ENCODE measurements around the gene USP37. TPM values are rescaled to one million over a fixed set of nuclear protein-coding genes. Genes with fewer than 3 reads are reported as not detected.
A peak's percentile ranks its signal among the peaks of the same experiment; 100 is the strongest.

The USP37 gene
- total and polyA plus RNA-seq, 2 of the 13 experiments (the other 11 are each of a cell fraction or from before 2014, with no cell fraction given) = 6.5 to 30.6 TPM

GRCh38 chr2:218558986-218559385 is 9.2 kb downstream of the USP37 start:
- Histone ChIP-seq H3K27me3 (ENCODE audit: control insufficient read depth in 1 of 2, insufficient read depth in 2 of 2, low read length in 2 of 2) (no peaks in the 10 kb centered on the region), H3K9ac (ENCODE audit: insufficient read depth, low read depth, low read length) (no peak overlapping the region), H3K79me2 (ENCODE audit: insufficient read depth, low read length) (peaks cover 18% of the 10 kb centered on the region), H3K27ac (ENCODE audit: extremely low read length, insufficient read depth, low read length) (no peak overlapping the region), H3K4me2 (ENCODE audit: low read depth, low read length) (no peak overlapping the region), H3K4me3 (replicated peaks in 1 of 3; ENCODE audit: insufficient read depth in 1 of 3, low read depth in 2 of 3, low read length in 3 of 3) (no peak overlapping the region), H3K9me3 (ENCODE audit: low read length) (no peaks in the 10 kb centered on the region), H2AFZ (ENCODE audit: low read length) (no peak overlapping the region), H3K36me3 (replicated peaks in 1 of 2; ENCODE audit: control insufficient read depth in 1 of 2, insufficient read depth in 2 of 2, low read length in 2 of 2) (peaks cover 8 to 71% of the 10 kb centered on the region in 2 experiments), H3K4me1 (ENCODE audit: insufficient read depth, low read length) (peaks cover 15% of the 10 kb centered on the region), H4K20me1 (ENCODE audit: insufficient read depth, low read length) (no peaks in the 10 kb centered on the region; the same call in 1 of the 2 replicates)
- no peak for FAIRE-seq
- in situ Hi-C loops (cut with HindIII; ENCODE audit: extremely low pct_ligation_motif_present, low pct_unique_long_range_greater_than_20kb) (no loop called here), intact Hi-C loops (cut with micrococcal nuclease; ENCODE audit: unreplicated experiment) (no loop called here)
- no peak for TF ChIP-seq SMARCE1 (IDR thresholded peaks at IDR 0.05; ENCODE audit: borderline replicate concordance)
- ChIA-PET CTCF (ENCODE audit: low intra/inter-chr PET ratio, low total read pairs) (no interaction called here), POLR2A (no interaction called here)
- ATAC-seq = peak; percentile 35; the same call in 1 of the 3 replicates
- DNase-seq (ENCODE audit: low spot score) = no peak
- no TSS peak for BruUV-seq (replicated peaks)
- WGBS (ENCODE audit: low lambda C conversion rate) = 89% methylated on average over 3 of the region's 3 CpGs

- in situ Hi-C loops (cut with HindIII; ENCODE audit: extremely low pct_ligation_motif_present, low pct_unique_long_range_greater_than_20kb) = no loop called here
- Histone ChIP-seq H3K4me1 (ENCODE audit: insufficient read depth, low read length) (0 out of 2 replicates have a peak, but pooled peaks cover 6% of the 10 kb centered on the region), H2AFZ (ENCODE audit: low read length) (no peak overlapping the region), H3K4me3 (replicated peaks in 1 of 3; ENCODE audit: insufficient read depth in 1 of 3, low read depth in 2 of 3, low read length in 3 of 3) (no peak overlapping the region), H3K9me3 (ENCODE audit: low read length) (no peaks in the 10 kb centered on the region), H4K20me1 (ENCODE audit: insufficient read depth, low read length) (no peaks in the 10 kb centered on the region; the same call in 1 of the 2 replicates), H3K79me2 (ENCODE audit: insufficient read depth, low read length) (peaks cover 9% of the 10 kb centered on the region), H3K4me2 (ENCODE audit: low read depth, low read length) (no peak overlapping the region), H3K27ac (ENCODE audit: extremely low read length, insufficient read depth, low read length) (no peak overlapping the region), H3K9ac (ENCODE audit: insufficient read depth, low read depth, low read length) (no peak overlapping the region), H3K36me3 (replicated peaks in 1 of 2; ENCODE audit: control insufficient read depth in 1 of 2, insufficient read depth in 2 of 2, low read length in 2 of 2) (peaks cover 11 to 77% of the 10 kb centered on the region in 2 experiments), H3K27me3 (ENCODE audit: control insufficient read depth in 1 of 2, insufficient read depth in 2 of 2, low read length in 2 of 2) (no peaks in the 10 kb centered on the region)
- BruUV-seq (replicated peaks) = no TSS peak
- DNase-seq (ENCODE audit: low spot score) (no peak), ATAC-seq (no peak), FAIRE-seq (no peak)
- 98% methylated on average over 2 of the region's 2 CpGs for WGBS (ENCODE audit: low lambda C conversion rate)
- intact Hi-C loops (cut with micrococcal nuclease; ENCODE audit: unreplicated experiment) = no loop called here
- no peak for TF ChIP-seq SSRP1 (CRISPR knock-in tag; IDR thresholded peaks at IDR 0.05)
- no peak for TF ChIP-seq AKAP8 (CRISPR knock-in tag; IDR thresholded peaks at IDR 0.05)
- TF ChIP-seq SP1 (IDR thresholded peaks at IDR 0.05) = no peak
- TF ChIP-seq SP1 (CRISPR knock-in tag; IDR thresholded peaks at IDR 0.05) = no peak
- TF ChIP-seq, protein P1, sequence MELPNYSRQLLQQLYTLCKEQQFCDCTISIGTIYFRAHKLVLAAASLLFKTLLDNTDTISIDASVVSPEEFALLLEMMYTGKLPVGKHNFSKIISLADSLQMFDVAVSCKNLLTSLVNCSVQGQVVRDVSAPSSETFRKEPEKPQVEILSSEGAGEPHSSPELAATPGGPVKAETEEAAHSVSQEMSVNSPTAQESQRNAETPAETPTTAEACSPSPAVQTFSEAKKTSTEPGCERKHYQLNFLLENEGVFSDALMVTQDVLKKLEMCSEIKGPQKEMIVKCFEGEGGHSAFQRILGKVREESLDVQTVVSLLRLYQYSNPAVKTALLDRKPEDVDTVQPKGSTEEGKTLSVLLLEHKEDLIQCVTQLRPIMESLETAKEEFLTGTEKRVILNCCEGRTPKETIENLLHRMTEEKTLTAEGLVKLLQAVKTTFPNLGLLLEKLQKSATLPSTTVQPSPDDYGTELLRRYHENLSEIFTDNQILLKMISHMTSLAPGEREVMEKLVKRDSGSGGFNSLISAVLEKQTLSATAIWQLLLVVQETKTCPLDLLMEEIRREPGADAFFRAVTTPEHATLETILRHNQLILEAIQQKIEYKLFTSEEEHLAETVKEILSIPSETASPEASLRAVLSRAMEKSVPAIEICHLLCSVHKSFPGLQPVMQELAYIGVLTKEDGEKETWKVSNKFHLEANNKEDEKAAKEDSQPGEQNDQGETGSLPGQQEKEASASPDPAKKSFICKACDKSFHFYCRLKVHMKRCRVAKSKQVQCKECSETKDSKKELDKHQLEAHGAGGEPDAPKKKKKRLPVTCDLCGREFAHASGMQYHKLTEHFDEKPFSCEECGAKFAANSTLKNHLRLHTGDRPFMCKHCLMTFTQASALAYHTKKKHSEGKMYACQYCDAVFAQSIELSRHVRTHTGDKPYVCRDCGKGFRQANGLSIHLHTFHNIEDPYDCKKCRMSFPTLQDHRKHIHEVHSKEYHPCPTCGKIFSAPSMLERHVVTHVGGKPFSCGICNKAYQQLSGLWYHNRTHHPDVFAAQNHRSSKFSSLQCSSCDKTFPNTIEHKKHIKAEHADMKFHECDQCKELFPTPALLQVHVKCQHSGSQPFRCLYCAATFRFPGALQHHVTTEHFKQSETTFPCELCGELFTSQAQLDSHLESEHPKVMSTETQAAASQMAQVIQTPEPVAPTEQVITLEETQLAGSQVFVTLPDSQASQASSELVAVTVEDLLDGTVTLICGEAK (IDR thresholded peaks at IDR 0.05) = no peak
- TF ChIP-seq, protein P1 (CRISPR knock-in tag; IDR thresholded peaks at IDR 0.05) = no peak
- no peak for TF ChIP-seq NBN (conservative IDR thresholded peaks at IDR 0.05)
- POLR2A ChIA-PET = interaction anchor here (0.6 kb wide), 1 partner anchor 131 kb away, joined by 5 read pairs; no protein-coding TSS in a partner anchor
- CTCF ChIA-PET (ENCODE audit: low intra/inter-chr PET ratio, low total read pairs) = no interaction called here
Measured at GRCh38 chr2:218557941-218558340, 10.2 kb downstream of the USP37 start.

Data from HepG2 (cell line).